NB4 (cell line): Measurements from ENCODE around the gene PCNT.

ENCODE experiments used
- DNase-seq: peaks from one replicate; pipeline ENCODE4 v3.0.0; 2010; ENCODE audit warnings: low read depth
- H3K4me3 ChIP-seq: one replicate; pipeline ENCODE4 v1.5.1; 2011; ENCODE audit warnings: mild to moderate bottlenecking, low read depth, low read length, moderate library complexity
- MAX ChIP-seq: IDR thresholded peaks from 2 replicates; pipeline ENCODE4 v1.6.1; 2011; ENCODE audit warnings: low read depth, low read length
- MYC ChIP-seq: IDR thresholded peaks from 2 replicates; pipeline ENCODE4 v1.6.1; 2011; ENCODE audit warnings: low read depth, low read length
- POLR2A ChIP-seq: IDR thresholded peaks from 2 replicates; pipeline ENCODE4 v1.6.1; 2011; ENCODE audit warnings: mild to moderate bottlenecking; ENCODE audit not compliant: insufficient read length; ENCODE audit errors: extremely low read depth
- TF ChIP-seq, protein P1 (sequence below): IDR thresholded peaks from one replicate; pipeline ENCODE4 v1.5.1; 2012; ENCODE audit warnings: low read depth, low read length

PCNT gene

GRCh38 chr21:46482225-46482845 is 158.4 kb downstream of the PCNT start:
- DNase-seq: no peak
- TF ChIP-seq MYC: no peak
- TF ChIP-seq POLR2A: no peak
- no peak for TF ChIP-seq MAX
- TF ChIP-seq, protein P1, sequence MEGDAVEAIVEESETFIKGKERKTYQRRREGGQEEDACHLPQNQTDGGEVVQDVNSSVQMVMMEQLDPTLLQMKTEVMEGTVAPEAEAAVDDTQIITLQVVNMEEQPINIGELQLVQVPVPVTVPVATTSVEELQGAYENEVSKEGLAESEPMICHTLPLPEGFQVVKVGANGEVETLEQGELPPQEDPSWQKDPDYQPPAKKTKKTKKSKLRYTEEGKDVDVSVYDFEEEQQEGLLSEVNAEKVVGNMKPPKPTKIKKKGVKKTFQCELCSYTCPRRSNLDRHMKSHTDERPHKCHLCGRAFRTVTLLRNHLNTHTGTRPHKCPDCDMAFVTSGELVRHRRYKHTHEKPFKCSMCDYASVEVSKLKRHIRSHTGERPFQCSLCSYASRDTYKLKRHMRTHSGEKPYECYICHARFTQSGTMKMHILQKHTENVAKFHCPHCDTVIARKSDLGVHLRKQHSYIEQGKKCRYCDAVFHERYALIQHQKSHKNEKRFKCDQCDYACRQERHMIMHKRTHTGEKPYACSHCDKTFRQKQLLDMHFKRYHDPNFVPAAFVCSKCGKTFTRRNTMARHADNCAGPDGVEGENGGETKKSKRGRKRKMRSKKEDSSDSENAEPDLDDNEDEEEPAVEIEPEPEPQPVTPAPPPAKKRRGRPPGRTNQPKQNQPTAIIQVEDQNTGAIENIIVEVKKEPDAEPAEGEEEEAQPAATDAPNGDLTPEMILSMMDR: no peak
- H3K4me3 ChIP-seq: no peak overlapping the region

DNA sequence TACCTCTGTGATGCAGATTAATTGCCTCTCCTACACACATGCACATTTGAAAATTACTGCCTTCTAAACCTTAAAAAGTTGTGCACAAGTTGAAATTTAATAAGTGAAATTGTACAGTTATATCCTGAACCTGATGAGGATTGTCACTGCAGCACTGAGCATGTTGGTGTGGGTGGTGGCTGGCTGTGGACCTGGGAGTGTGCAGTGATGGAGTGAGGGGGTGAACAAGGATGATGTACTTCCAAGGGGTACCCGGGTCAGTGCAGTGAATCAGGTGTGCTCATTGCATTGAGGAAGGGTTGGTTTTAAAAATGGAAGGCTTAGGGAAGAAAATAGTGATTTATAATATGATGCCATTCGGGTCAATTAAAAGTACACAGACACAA is 158.9 kb downstream of the PCNT start:
- DNase-seq: no peak
- H3K4me3 ChIP-seq: no peak overlapping the region
- TF ChIP-seq, protein P1: no peak
- TF ChIP-seq MAX: no peak
- TF ChIP-seq POLR2A: no peak
- TF ChIP-seq MYC: no peak

GRCh38 chr21:46483300-46484295 is 159.6 kb downstream of the PCNT start:
- no peak overlapping the region for H3K4me3 ChIP-seq
- no peak for TF ChIP-seq MAX
- TF ChIP-seq, protein P1: no peak
- no peak for TF ChIP-seq MYC
- TF ChIP-seq POLR2A: no peak
- DNase-seq: no peak

DNA sequence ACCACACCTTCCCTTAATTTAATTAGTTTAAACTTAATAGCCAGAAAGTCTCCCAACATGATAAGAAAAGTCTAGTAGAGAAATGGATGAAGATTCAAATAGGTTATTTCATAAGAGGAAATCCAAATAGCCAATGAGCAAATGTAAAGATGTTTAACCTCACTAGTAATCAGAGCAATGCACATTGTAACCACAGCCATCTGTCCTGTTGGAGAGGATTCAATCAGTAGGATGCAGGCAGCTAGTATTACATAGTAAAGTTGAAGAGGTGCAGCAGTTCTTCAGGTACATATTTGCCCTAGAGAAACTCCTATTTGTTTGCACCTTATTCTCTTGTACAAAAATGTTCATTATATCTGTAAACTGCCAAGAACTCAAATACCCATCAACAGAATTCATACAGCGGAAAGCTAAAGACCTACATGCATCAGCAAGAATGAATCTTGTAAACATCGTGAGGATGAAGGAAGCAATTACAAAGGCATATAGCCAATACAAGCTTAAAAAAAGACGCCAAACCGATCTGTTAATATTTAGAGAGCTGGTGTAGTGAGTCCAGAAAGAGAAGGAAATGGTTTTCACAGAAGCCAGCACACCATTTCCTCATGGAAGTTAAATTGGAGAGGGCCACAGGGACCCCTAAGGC is 162.6 kb downstream of the PCNT start:
- H3K4me3 ChIP-seq: no peak overlapping the region
- TF ChIP-seq POLR2A (no peak), MYC (no peak), MAX (no peak)
- TF ChIP-seq, protein P1: no peak

DNA sequence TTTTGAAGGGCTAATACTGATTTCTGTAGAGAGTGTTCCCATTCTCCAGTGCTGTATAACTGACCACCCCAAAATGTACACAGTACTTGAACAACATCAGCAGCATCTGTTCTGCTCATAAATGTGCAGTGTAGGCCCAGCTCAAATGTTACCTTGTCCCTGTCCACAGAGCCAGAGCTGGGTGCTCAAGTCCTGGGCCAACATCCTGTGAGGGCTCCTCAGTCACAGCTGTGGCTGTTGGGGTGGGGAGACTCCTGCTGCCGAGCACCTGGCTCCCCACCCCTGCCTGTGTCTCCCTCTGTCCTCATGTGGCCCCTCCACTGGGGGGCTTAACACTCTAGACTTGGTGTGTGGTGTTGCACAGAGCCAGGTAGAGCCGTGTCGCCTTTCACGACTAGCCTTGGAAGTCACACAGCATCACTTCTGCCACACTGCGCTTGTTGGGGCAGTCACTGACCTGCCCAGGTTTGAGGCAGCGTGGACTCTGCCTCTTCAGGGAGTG is 165.3 kb downstream of the PCNT start:
- TF ChIP-seq POLR2A (no peak), MAX (no peak), MYC (no peak)
- TF ChIP-seq, protein P1: no peak
- H3K4me3 ChIP-seq: no peak overlapping the region
- no peak for DNase-seq

More for the DNA sequence above, 162.6 kb downstream of the PCNT start:
- DNase-seq: no peak
